NB4 (cell line): ENCODE measurements around the gene RARRES2.

Experiments
- DNase-seq: peaks from one replicate; pipeline ENCODE4 v3.0.0; 2010; ENCODE audit warnings: low read depth
- H3K4me3 ChIP-seq: one replicate; pipeline ENCODE4 v1.5.1; 2011; ENCODE audit warnings: mild to moderate bottlenecking, low read depth, low read length, moderate library complexity
- MYC ChIP-seq: IDR thresholded peaks from 2 replicates; pipeline ENCODE4 v1.6.1; 2011; ENCODE audit warnings: low read depth, low read length
- POLR2A ChIP-seq: IDR thresholded peaks from 2 replicates; pipeline ENCODE4 v1.6.1; 2011; ENCODE audit warnings: mild to moderate bottlenecking; ENCODE audit not compliant: insufficient read length; ENCODE audit errors: extremely low read depth
- TF ChIP-seq, protein P1 (sequence below): IDR thresholded peaks from 2 replicates; pipeline ENCODE4 v1.6.1; 2011; ENCODE audit warnings: low read depth, low read length
- TF ChIP-seq, protein P2 (sequence below): IDR thresholded peaks from one replicate; pipeline ENCODE4 v1.5.1; 2012; ENCODE audit warnings: low read depth, low read length

The RARRES2 gene

GRCh38 chr7:150365673-150366398 lies 24.4 kb upstream of the RARRES2 start:
- TF ChIP-seq MYC (no peak), POLR2A (no peak)
- TF ChIP-seq, protein P1, sequence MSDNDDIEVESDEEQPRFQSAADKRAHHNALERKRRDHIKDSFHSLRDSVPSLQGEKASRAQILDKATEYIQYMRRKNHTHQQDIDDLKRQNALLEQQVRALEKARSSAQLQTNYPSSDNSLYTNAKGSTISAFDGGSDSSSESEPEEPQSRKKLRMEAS = no peak
- TF ChIP-seq, protein P2, sequence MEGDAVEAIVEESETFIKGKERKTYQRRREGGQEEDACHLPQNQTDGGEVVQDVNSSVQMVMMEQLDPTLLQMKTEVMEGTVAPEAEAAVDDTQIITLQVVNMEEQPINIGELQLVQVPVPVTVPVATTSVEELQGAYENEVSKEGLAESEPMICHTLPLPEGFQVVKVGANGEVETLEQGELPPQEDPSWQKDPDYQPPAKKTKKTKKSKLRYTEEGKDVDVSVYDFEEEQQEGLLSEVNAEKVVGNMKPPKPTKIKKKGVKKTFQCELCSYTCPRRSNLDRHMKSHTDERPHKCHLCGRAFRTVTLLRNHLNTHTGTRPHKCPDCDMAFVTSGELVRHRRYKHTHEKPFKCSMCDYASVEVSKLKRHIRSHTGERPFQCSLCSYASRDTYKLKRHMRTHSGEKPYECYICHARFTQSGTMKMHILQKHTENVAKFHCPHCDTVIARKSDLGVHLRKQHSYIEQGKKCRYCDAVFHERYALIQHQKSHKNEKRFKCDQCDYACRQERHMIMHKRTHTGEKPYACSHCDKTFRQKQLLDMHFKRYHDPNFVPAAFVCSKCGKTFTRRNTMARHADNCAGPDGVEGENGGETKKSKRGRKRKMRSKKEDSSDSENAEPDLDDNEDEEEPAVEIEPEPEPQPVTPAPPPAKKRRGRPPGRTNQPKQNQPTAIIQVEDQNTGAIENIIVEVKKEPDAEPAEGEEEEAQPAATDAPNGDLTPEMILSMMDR = no peak
- peak; percentile 84 for DNase-seq
- no peak overlapping the region for H3K4me3 ChIP-seq

DNA sequence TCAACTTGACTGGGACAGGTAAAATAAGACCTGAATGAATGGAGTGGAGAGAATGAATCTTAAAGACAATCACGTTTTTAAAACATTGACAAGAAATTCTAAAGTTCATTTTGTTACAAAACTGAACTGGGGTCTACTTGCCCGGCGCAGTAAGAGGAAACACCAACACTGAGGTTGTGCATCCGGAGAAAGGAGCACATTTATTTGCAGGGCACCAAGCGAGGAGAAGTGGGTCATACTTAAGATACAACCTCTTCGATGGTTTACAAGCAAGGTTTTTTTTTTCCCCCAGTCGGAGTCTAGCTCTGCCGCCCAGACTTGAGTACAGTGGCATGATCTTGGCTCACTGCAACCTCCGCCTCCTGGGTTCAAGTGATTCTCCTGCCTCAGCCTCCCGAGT lies 23.8 kb upstream of the RARRES2 start:
- DNase-seq = no peak
- TF ChIP-seq POLR2A (no peak), MYC (no peak)
- TF ChIP-seq, protein P2 = no peak
- TF ChIP-seq, protein P1 = no peak
- no peak overlapping the region for H3K4me3 ChIP-seq

- H3K4me3 ChIP-seq = no peak overlapping the region
- peak; percentile 91 for DNase-seq
- TF ChIP-seq, protein P1 = peak; percentile 46; the same call in 1 of the 2 replicates
- TF ChIP-seq MYC = peak; percentile 62
- TF ChIP-seq, protein P2 = no peak
- no peak for TF ChIP-seq POLR2A
Measured at GRCh38 chr7:150363872-150364271, 22.4 kb upstream of the RARRES2 start.

DNA sequence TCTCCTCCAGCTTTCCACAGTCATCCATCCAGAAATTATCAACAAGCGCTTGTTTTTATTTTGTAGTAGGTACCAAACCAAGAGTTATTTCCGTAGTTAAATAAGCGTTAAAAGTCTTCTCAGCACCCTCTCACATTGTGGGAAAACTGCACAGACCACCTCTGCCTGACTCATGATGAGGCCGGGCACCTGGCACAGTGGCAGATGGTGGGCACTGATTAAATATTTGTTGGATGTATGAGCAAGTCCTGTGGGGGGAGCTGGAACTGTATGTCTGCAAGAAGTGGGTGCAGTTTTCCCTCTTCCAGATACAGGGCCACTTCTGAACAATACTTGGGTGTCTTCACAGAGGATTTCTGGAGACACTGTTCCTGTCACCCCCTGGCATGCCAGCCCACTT lies 21.9 kb upstream of the RARRES2 start:
- no peak overlapping the region for H3K4me3 ChIP-seq
- TF ChIP-seq MYC (no peak), POLR2A (no peak)
- TF ChIP-seq, protein P1 = no peak
- TF ChIP-seq, protein P2 = no peak
- peak; percentile 45 for DNase-seq

GRCh38 chr7:150361807-150362621 lies 20.6 kb upstream of the RARRES2 start:
- no peak for DNase-seq
- no peak overlapping the region for H3K4me3 ChIP-seq
- TF ChIP-seq POLR2A (no peak), MYC (no peak)
- TF ChIP-seq, protein P2 = no peak
- TF ChIP-seq, protein P1 = no peak
